Endothelial cell of umbilical vein (primary cell): ENCODE measurements around the gene TNIK. TPM values are rescaled to one million over a fixed set of nuclear protein-coding genes. Genes with fewer than 3 reads are reported as not detected.

ENCODE experiments used
- BruUV-seq: library from RNA; stranded (reverse); fragments of 400-500 nt; replicated peaks from 2 replicates; lab custom pipeline; 2021; lab: Mats Ljungman, UMichigan
- CTCF ChIA-PET: fragments of 300-600, 350-600 bp; sonication (Branson Sonifier 250); formaldehyde crosslinking; loops from one replicate; lab custom pipeline; 2021; ENCODE audit warnings: antibody characterized with exemption, inconsistent platforms; lab: Charles Lee
- POLR2A ChIA-PET: fragments of 300-600, 350-600 bp; sonication (Branson Sonifier 250); formaldehyde crosslinking; loops from one replicate; lab custom pipeline; 2021; ENCODE audit warnings: antibody characterized with exemption, inconsistent platforms; lab: Charles Lee
- DNase-seq: peaks from one replicate; pipeline ENCODE4 v3.0.0-alpha.2; 2011; ENCODE audit warnings: low read depth, low spot score
- FAIRE-seq: peaks from 2 replicates; lab custom pipeline; 2011; peaks lifted over from hg19 to GRCh38; lab: Jason Lieb, UNC
- H2AFZ ChIP-seq: 2 replicates; pipeline ENCODE4 v1.6.0; 2012; ENCODE audit warnings: low read depth, low read length, control low read depth, inconsistent platforms
- H3K27ac ChIP-seq: 2 replicates; pipeline ENCODE4 v1.5.1; 2011; ENCODE audit warnings: low read depth, mild to moderate bottlenecking, control low read depth, low read length, moderate library complexity; ENCODE audit not compliant: insufficient read depth
- H3K27me3 ChIP-seq, 2 experiments: 2 replicates each; pipeline versions ENCODE4 v1.6.0 to v1.6.1; 2011; ENCODE audit warnings: low read length in 2 of 2, mixed read lengths in 1 of 2; ENCODE audit not compliant: control insufficient read depth in 2 of 2, insufficient read depth in 2 of 2
- H3K36me3 ChIP-seq, 2 experiments: 2 replicates in 1 of 2; 3 replicates in 1 of 2; pipeline ENCODE4 v1.5.1; 2011; ENCODE audit warnings: low read length in 2 of 2, mild to moderate bottlenecking in 1 of 2, moderate library complexity in 1 of 2; ENCODE audit not compliant: control insufficient read depth in 2 of 2, insufficient read depth in 2 of 2; ENCODE audit errors: extremely low read depth in 1 of 2
- H3K4me1 ChIP-seq: 3 replicates; pipeline ENCODE4 v1.5.1; 2011; ENCODE audit warnings: mild to moderate bottlenecking, low read length; ENCODE audit not compliant: control insufficient read depth, insufficient read depth; ENCODE audit errors: extremely low read depth
- H3K4me2 ChIP-seq: 2 replicates; pipeline ENCODE4 v1.6.1; 2011; ENCODE audit warnings: low read length, control low read depth, mixed read lengths; ENCODE audit not compliant: insufficient read depth
- H3K4me3 ChIP-seq, 3 experiments: fragments of 200-600 bp in 1 of 3; sonication (generic), shearing (Covaris generic) in 1 of 3; replicated peaks in 1 of 3; 2 replicates each; pipeline ENCODE4 v1.5.1; 2011 to 2016; ENCODE audit warnings: control low read depth in 3 of 3, low read length in 3 of 3, mild to moderate bottlenecking in 2 of 3, inconsistent platforms in 1 of 3, low read depth in 1 of 3, moderate library complexity in 1 of 3; ENCODE audit not compliant: insufficient read depth in 1 of 3
- H3K79me2 ChIP-seq: 2 replicates; pipeline ENCODE4 v1.6.0; 2012; ENCODE audit warnings: low read length, inconsistent platforms; ENCODE audit not compliant: control insufficient read depth, insufficient read depth
- H3K9ac ChIP-seq: replicated peaks from 2 replicates; pipeline ENCODE3; 2011; ENCODE audit warnings: low read length, control low read depth; ENCODE audit not compliant: insufficient read depth; ENCODE audit errors: extremely low read depth
- H3K9me1 ChIP-seq: replicated peaks from 3 replicates; pipeline ENCODE4 v1.6.0; 2011; ENCODE audit warnings: mild to moderate bottlenecking, low read length; ENCODE audit not compliant: control insufficient read depth, insufficient read depth; ENCODE audit errors: extremely low read depth
- H3K9me3 ChIP-seq: replicated peaks from 2 replicates; pipeline ENCODE4 v1.5.1; 2012; ENCODE audit warnings: low read length, inconsistent platforms; ENCODE audit not compliant: control insufficient read depth, insufficient read depth
- H4K20me1 ChIP-seq: replicated peaks from 2 replicates; pipeline ENCODE3; 2011; ENCODE audit warnings: mild to moderate bottlenecking, low read length; ENCODE audit not compliant: control insufficient read depth, insufficient read depth; ENCODE audit errors: extremely low read depth
- EZH2 ChIP-seq: IDR thresholded peaks from 2 replicates; pipeline ENCODE4 v1.6.1; 2012; ENCODE audit warnings: borderline replicate concordance, low read depth, mild to moderate bottlenecking, moderate library complexity, low read length, inconsistent platforms; ENCODE audit not compliant: severe bottlenecking
- FOS ChIP-seq: IDR thresholded peaks from 2 replicates; pipeline ENCODE4 v1.6.1; 2011; ENCODE audit warnings: mild to moderate bottlenecking, low read length, moderate library complexity, borderline replicate concordance; ENCODE audit not compliant: insufficient read depth
- GATA2 ChIP-seq: IDR thresholded peaks from 2 replicates; pipeline ENCODE4 v1.7.0; 2011; ENCODE audit warnings: low read depth, mild to moderate bottlenecking, moderate library complexity, mixed read lengths, low read length; ENCODE audit not compliant: insufficient read length, insufficient read depth
- JUN ChIP-seq: IDR thresholded peaks from 2 replicates; pipeline ENCODE4 v1.6.1; 2011; ENCODE audit warnings: borderline replicate concordance, low read depth; ENCODE audit not compliant: insufficient read length, insufficient read depth
- MYC ChIP-seq: IDR thresholded peaks from one replicate; pipeline ENCODE4 v1.6.1; 2011; ENCODE audit warnings: mild to moderate bottlenecking, low read depth, low read length
- POLR2A ChIP-seq: IDR thresholded peaks from 2 replicates; pipeline ENCODE4 v1.6.1; 2012; ENCODE audit warnings: low read depth, mild to moderate bottlenecking, control low read depth, low read length
- POLR2AphosphoS5 ChIP-seq: IDR thresholded peaks from 2 replicates; pipeline ENCODE4 v1.6.1; 2012; ENCODE audit warnings: low read depth, mild to moderate bottlenecking, control low read depth, low read length, moderate library complexity; ENCODE audit not compliant: insufficient read depth
- dilution Hi-C: fragments of 300-500 bp; cut with MboI; formaldehyde crosslinking; loops from one replicate; pipeline ENCODE4 v1.15.0; 2019; ENCODE audit warnings: low sequenced_read_pairs; ENCODE audit not compliant: extremely low pct_ligation_motif_present
- intact Hi-C: fragments of 100-400 bp; cut with micrococcal nuclease; formaldehyde crosslinking; loops from one replicate; pipeline ENCODE4 v1.10.0; 2022
- polyA plus RNA-seq, 4 experiments: library from polyadenylated mRNA; depleted of rRNA in 3 of 4; stranded (reverse) in 3 of 4; unstranded in 1 of 4; fragments of >200 nt; gene quantifications; 2 replicates each; pipeline versions ENCODE4 v1.2.1 to v1.2.3, GENCODE V29; 2011 to 2012; ENCODE audit warnings: missing spikeins in 1 of 4
- total RNA-seq: library from RNA; stranded (reverse); gene quantifications from 2 replicates; pipeline ENCODE4 v1.2.3, GENCODE V29; 2021
- TF ChIP-seq, protein P1 (sequence below): IDR thresholded peaks from 2 replicates; pipeline ENCODE4 v1.6.1; 2011; ENCODE audit not compliant: insufficient read depth, insufficient read length
- TF ChIP-seq, protein P2 (sequence below), 2 donors: IDR thresholded peaks; 1 replicate in 1 of 2; 2 replicates in 1 of 2; pipeline ENCODE4 v1.5.1; 2011; ENCODE audit warnings: low read length in 2 of 2, mild to moderate bottlenecking in 2 of 2, moderate library complexity in 2 of 2, control low read depth in 1 of 2, inconsistent platforms in 1 of 2, low read depth in 1 of 2; ENCODE audit not compliant: insufficient read depth in 1 of 2; ENCODE audit errors: extremely low read depth in 1 of 2

The TNIK gene
- total and polyA plus RNA-seq, 2 donors (not counting 3 experiments of a cell fraction or from before 2014, with no cell fraction given): 10.9 to 39.7 TPM

DNA sequence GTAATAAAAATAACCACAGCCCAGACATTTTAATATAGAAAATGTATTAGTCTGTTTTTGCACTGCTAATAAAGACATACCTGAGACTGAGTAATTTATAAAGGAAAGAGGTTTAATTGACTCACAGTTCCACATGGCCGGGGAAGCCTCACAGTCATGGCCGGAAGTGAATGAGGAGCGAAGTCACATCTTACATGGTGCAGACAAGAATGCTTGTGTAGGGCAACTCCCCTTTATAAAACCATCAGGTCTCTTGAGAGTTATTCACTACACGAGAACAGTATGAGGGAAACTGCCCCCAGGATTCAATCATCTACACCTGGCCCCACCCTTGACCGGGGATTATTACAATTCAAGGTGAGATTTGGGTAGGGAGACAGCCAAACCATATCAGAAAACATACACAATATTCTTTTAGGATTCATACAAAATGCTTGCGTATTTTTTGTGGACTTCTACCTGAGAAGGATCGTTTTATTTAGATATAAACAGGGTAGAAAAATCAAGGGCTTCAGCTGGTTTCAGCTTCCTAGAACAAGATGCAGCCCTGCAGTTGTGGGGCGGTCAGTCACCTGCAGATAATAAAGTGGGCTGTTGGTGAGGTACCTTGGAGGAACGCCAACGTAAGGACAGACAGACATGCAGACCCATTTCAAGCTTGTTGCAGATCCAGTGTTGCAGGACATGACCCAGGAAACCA, 101.9 kb downstream of the TNIK start:
- Histone ChIP-seq H2AFZ (no peak overlapping the region), H3K9me3 (no peaks in the 10 kb centered on the region), H3K27me3 (no peaks in the 10 kb centered on the region), H3K27ac (peak overlapping the region; percentile 21), H3K4me2 (no peak overlapping the region), H3K9me1 (no peaks in the 10 kb centered on the region), H3K79me2 (peaks cover 16% of the 10 kb centered on the region), H3K4me1 (peaks cover 42% of the 10 kb centered on the region), H3K4me3 (no peak overlapping the region), H3K36me3 (no peaks in the 10 kb centered on the region), H4K20me1 (no peaks in the 10 kb centered on the region), H3K9ac (no peak overlapping the region)
- intact Hi-C loops (loop anchor here (2.0 to 5.0 kb wide), 2 partner anchors 16 to 71 kb away; no protein-coding TSS in a partner anchor), dilution Hi-C loops (no loop called here)
- ChIA-PET POLR2A (no interaction called here), CTCF (no interaction called here)
- DNase-seq: peak; percentile 41
- no peak for TF ChIP-seq JUN
- no peak for TF ChIP-seq FOS
- no peak for TF ChIP-seq POLR2A
- TF ChIP-seq, protein P1, sequence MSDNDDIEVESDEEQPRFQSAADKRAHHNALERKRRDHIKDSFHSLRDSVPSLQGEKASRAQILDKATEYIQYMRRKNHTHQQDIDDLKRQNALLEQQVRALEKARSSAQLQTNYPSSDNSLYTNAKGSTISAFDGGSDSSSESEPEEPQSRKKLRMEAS: no peak
- TF ChIP-seq GATA2: no peak
- TF ChIP-seq, protein P2, sequence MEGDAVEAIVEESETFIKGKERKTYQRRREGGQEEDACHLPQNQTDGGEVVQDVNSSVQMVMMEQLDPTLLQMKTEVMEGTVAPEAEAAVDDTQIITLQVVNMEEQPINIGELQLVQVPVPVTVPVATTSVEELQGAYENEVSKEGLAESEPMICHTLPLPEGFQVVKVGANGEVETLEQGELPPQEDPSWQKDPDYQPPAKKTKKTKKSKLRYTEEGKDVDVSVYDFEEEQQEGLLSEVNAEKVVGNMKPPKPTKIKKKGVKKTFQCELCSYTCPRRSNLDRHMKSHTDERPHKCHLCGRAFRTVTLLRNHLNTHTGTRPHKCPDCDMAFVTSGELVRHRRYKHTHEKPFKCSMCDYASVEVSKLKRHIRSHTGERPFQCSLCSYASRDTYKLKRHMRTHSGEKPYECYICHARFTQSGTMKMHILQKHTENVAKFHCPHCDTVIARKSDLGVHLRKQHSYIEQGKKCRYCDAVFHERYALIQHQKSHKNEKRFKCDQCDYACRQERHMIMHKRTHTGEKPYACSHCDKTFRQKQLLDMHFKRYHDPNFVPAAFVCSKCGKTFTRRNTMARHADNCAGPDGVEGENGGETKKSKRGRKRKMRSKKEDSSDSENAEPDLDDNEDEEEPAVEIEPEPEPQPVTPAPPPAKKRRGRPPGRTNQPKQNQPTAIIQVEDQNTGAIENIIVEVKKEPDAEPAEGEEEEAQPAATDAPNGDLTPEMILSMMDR (IDR thresholded peaks at IDR 0.05; ENCODE audit: extremely low read depth in 1 of 2, insufficient read depth in 1 of 2, low read depth in 1 of 2, low read length in 2 of 2): no peak
- TF ChIP-seq MYC: no peak
- TF ChIP-seq EZH2: no peak
- TF ChIP-seq POLR2AphosphoS5: no peak
- no TSS peak for BruUV-seq
- FAIRE-seq: peak; percentile 12
